Measurements from ENCODE around the gene YWHAQ. TPM values are rescaled to one million over a fixed set of nuclear protein-coding genes. Genes with fewer than 3 reads are reported as not detected.

Gene YWHAQ
- total and polyA plus RNA-seq, 9 of the 15 experiments (the other 6 are each of a cell fraction or from before 2014, with no cell fraction given), result 63.1 to 359 (median 203) TPM

DNA sequence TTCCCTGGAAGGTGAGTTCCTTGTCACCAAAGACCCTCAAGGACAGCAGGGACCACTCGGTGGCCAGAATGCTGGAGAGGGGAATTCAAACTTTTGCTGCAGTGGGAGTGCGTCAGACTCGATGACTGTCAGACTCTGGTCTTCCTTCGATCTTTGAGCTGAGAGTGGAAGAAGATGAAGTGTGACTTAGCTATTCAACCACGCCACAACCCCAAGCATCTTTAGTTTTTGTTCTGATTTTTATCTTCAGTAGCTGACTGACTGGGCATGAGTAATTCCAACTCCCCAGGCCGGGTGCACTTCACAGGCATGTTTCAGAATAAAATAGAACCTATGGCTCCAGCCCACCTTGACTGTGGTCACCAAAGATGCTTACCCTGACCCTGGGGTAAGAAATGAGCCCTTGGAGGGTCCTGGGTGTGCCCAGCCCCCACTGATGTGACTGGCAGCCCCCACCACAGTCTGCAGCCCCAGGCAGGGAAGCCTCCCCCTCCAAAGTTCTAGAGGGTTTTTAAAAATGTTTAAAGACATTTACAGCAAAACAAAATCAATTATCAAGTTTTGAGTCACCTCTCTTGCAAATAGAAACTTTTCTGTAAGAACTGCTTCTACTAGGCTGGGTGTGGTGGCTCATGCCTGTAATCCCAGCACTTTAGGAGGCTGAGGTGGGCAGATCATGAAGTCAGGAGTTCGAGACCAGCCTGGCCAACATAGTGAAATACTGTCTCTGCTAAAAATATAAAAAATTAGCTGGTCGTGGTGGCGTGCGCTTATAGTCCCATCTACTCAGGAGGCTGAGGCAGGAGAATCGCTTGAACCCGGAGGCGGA lies 24.9 kb upstream of the YWHAQ start (continued):
- TF ChIP-seq JUN (IDR thresholded peaks at IDR 0.05; ENCODE audit: borderline replicate concordance, low read depth, low read length) (peak; percentile 42; the same call in 1 of the 2 replicates), JUN (CRISPR knock-in tag; IDR thresholded peaks at IDR 0.05; ENCODE audit: borderline replicate concordance) (no peak), HDAC2 (IDR thresholded peaks at IDR 0.05) (no peak), C11orf30 (IDR thresholded peaks at IDR 0.05; ENCODE audit: low read depth) (peak; percentile 72), CREB1 (IDR thresholded peaks at IDR 0.05) (no peak), CREB1 (CRISPR knock-in tag; IDR thresholded peaks at IDR 0.05) (no peak), ARID1B (IDR thresholded peaks at IDR 0.05) (peak; percentile 33; the same call in 1 of the 2 replicates), ZNF23 (CRISPR knock-in tag; IDR thresholded peaks at IDR 0.05) (no peak), MAFK (IDR thresholded peaks at IDR 0.05; ENCODE audit: low read length) (peak; percentile 59), POLR3G (IDR thresholded peaks at IDR 0.05; ENCODE audit: extremely low read depth, insufficient read length, insufficient replicate concordance) (no peak), ZEB2 (IDR thresholded peaks at IDR 0.05) (no peak), JUND (IDR thresholded peaks at IDR 0.05; ENCODE audit: borderline replicate concordance, low read depth, low read length) (peak; percentile 58; the same call in 1 of the 2 replicates), JUND (tag; IDR thresholded peaks at IDR 0.05; ENCODE audit: borderline replicate concordance, low read depth, low read length) (peak; percentile 42; the same call in 1 of the 3 replicates), NCOR1 (IDR thresholded peaks at IDR 0.05) (no peak), L3MBTL2 (IDR thresholded peaks at IDR 0.05) (no peak), ARID2 (IDR thresholded peaks at IDR 0.05) (no peak), CTBP1 (IDR thresholded peaks at IDR 0.05; ENCODE audit: borderline replicate concordance) (peak; percentile 25; the same call in 1 of the 2 replicates), MEIS2 (IDR thresholded peaks at IDR 0.05; ENCODE audit: partially characterized antibody) (no peak), RCOR1 (IDR thresholded peaks at IDR 0.05; ENCODE audit: borderline replicate concordance in 1 of 2, low read depth in 2 of 2, low read length in 2 of 2) (peak in 1 of 2 experiments; percentile 61; a peak in 2 of 4 replicates), HNRNPH1 (optimal IDR thresholded peaks at IDR 0.05; ENCODE audit: low read depth, low read length) (no peak), ELF4 (CRISPR knock-in tag; IDR thresholded peaks at IDR 0.05) (no peak), PHTF2 (CRISPR knock-in tag; IDR thresholded peaks at IDR 0.05) (no peak)
- TF ChIP-seq, protein P1, sequence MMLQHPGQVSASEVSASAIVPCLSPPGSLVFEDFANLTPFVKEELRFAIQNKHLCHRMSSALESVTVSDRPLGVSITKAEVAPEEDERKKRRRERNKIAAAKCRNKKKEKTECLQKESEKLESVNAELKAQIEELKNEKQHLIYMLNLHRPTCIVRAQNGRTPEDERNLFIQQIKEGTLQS (IDR thresholded peaks at IDR 0.05), result peak; percentile 50; the same call in 1 of the 2 replicates
- TF ChIP-seq, protein P1 (CRISPR knock-in tag; conservative IDR thresholded peaks at IDR 0.05), result no peak
- TF ChIP-seq, protein P2, sequence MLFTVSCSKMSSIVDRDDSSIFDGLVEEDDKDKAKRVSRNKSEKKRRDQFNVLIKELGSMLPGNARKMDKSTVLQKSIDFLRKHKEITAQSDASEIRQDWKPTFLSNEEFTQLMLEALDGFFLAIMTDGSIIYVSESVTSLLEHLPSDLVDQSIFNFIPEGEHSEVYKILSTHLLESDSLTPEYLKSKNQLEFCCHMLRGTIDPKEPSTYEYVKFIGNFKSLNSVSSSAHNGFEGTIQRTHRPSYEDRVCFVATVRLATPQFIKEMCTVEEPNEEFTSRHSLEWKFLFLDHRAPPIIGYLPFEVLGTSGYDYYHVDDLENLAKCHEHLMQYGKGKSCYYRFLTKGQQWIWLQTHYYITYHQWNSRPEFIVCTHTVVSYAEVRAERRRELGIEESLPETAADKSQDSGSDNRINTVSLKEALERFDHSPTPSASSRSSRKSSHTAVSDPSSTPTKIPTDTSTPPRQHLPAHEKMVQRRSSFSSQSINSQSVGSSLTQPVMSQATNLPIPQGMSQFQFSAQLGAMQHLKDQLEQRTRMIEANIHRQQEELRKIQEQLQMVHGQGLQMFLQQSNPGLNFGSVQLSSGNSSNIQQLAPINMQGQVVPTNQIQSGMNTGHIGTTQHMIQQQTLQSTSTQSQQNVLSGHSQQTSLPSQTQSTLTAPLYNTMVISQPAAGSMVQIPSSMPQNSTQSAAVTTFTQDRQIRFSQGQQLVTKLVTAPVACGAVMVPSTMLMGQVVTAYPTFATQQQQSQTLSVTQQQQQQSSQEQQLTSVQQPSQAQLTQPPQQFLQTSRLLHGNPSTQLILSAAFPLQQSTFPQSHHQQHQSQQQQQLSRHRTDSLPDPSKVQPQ (CRISPR knock-in tag; IDR thresholded peaks at IDR 0.05; ENCODE audit: borderline replicate concordance), result no peak
- TF ChIP-seq, protein P3, sequence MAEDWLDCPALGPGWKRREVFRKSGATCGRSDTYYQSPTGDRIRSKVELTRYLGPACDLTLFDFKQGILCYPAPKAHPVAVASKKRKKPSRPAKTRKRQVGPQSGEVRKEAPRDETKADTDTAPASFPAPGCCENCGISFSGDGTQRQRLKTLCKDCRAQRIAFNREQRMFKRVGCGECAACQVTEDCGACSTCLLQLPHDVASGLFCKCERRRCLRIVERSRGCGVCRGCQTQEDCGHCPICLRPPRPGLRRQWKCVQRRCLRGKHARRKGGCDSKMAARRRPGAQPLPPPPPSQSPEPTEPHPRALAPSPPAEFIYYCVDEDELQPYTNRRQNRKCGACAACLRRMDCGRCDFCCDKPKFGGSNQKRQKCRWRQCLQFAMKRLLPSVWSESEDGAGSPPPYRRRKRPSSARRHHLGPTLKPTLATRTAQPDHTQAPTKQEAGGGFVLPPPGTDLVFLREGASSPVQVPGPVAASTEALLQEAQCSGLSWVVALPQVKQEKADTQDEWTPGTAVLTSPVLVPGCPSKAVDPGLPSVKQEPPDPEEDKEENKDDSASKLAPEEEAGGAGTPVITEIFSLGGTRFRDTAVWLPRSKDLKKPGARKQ (CRISPR knock-in tag; IDR thresholded peaks at IDR 0.05), result no peak

Data from K562 (cell line).